Lung (tissue), 12 donors: Measurements from ENCODE around the gene ANKIB1. TPM values are rescaled to one million over a fixed set of nuclear protein-coding genes. Genes with fewer than 3 reads are reported as not detected.

Experiments
- ATAC-seq: fragments of 200-7000 bp; cut with Tn5 transposase; one replicate; pipeline ENCODE4 v1.9.1; 2020; ENCODE audit warnings: moderate number of reproducible peaks; ENCODE audit not compliant: insufficient read depth, low FRiP score
- DNase-seq, 3 donors: peaks; one replicate each; pipeline ENCODE4 v3.0.0-alpha.2; 2013 to 2017
- H3K27ac ChIP-seq, 2 donors: one replicate each; pipeline ENCODE4 v1.5.1; 2013; ENCODE audit warnings: mild to moderate bottlenecking in 2 of 2, moderate library complexity in 2 of 2, control low read depth in 1 of 2, inconsistent platforms in 1 of 2, low read depth in 1 of 2, low read length in 1 of 2
- H3K27me3 ChIP-seq, 3 donors: one replicate each; pipeline ENCODE4 v1.5.1; 2013; ENCODE audit warnings: low read length in 2 of 3; ENCODE audit not compliant: control insufficient read depth in 3 of 3, insufficient read depth in 3 of 3
- H3K36me3 ChIP-seq, 4 donors: one replicate each; pipeline ENCODE4 v1.5.1; 2013; ENCODE audit warnings: low read length in 4 of 4, mild to moderate bottlenecking in 1 of 4, moderate library complexity in 1 of 4; ENCODE audit not compliant: control insufficient read depth in 4 of 4, insufficient read depth in 4 of 4
- H3K4me1 ChIP-seq, 5 donors: one replicate each; pipeline ENCODE4 v1.5.1; 2013; ENCODE audit warnings: low read length in 5 of 5, mild to moderate bottlenecking in 2 of 5, moderate library complexity in 1 of 5; ENCODE audit not compliant: control insufficient read depth in 5 of 5, insufficient read depth in 5 of 5
- H3K4me3 ChIP-seq: one replicate; pipeline ENCODE4 v1.5.1; 2013; ENCODE audit warnings: mild to moderate bottlenecking, control low read depth, moderate library complexity
- H3K9ac ChIP-seq, 2 donors: one replicate each; pipeline ENCODE4 v1.5.1; 2013; ENCODE audit warnings: low read length in 2 of 2, control low read depth in 1 of 2; ENCODE audit not compliant: insufficient read depth in 1 of 2
- H3K9me3 ChIP-seq, 4 donors: one replicate each; pipeline ENCODE4 v1.5.1; 2013; ENCODE audit warnings: low read length in 3 of 4, mild to moderate bottlenecking in 1 of 4, moderate library complexity in 1 of 4; ENCODE audit not compliant: control insufficient read depth in 4 of 4, insufficient read depth in 3 of 4
- WGBS, 2 donors: extraction: QIAGEN DNeasy Blood & Tissue Kit; methylation state at CpG; one replicate each; pipeline ENCODE4 v1.1.7; 2013; 5-methylcytosine and 5-hydroxymethylcytosine counted together
- polyA plus RNA-seq, 2 donors: library from polyadenylated mRNA; stranded (reverse); fragments of 200-250 nt; gene quantifications; one replicate each; pipeline ENCODE4 v1.2.1, GENCODE V29; 2013
- total RNA-seq, 2 donors: library from RNA; depleted of rRNA in 1 of 2; stranded (reverse); fragments of >200 nt in 1 of 2; gene quantifications; one replicate each; pipeline ENCODE4 v1.2.1, GENCODE V29; 2014 to 2021
- TF ChIP-seq, protein P1 (sequence below): IDR thresholded peaks from 2 replicates; pipeline ENCODE4 v1.5.1; 2012; ENCODE audit warnings: mild to moderate bottlenecking; ENCODE audit errors: control extremely low read depth, extremely low read depth
- donor health status: control.
- donor health status: control.
- donor health status: Bipolar disorder and iron deficiency.
- donor health status: healthy.
- donor health status: DM: yes; HTN: yes; CAD: no.

ANKIB1 gene
- total and polyA plus RNA-seq, 4 donors: 9.4 to 47.0 (median 23.7) TPM

DNA sequence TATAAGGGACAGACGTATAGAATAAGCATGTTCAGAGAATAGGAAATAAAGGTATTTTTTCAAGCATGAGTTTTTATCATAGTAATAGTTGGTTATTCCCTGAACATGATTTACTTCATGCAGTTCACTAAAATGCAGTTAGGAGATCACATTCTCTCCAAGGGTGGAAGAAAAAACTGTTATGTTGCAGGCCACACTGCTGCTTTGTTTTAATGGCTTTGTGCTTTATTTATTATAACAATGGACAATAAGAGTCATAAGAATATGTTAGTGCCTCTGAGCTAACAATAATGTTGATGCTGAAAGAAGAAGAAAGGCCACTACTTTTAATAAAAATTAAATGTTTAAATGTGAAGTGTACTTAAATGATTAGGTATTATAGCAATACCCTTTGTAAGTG, 123.0 kb downstream of the ANKIB1 start:
- no peak for ATAC-seq
- DNase-seq: no peak
- TF ChIP-seq, protein P1, sequence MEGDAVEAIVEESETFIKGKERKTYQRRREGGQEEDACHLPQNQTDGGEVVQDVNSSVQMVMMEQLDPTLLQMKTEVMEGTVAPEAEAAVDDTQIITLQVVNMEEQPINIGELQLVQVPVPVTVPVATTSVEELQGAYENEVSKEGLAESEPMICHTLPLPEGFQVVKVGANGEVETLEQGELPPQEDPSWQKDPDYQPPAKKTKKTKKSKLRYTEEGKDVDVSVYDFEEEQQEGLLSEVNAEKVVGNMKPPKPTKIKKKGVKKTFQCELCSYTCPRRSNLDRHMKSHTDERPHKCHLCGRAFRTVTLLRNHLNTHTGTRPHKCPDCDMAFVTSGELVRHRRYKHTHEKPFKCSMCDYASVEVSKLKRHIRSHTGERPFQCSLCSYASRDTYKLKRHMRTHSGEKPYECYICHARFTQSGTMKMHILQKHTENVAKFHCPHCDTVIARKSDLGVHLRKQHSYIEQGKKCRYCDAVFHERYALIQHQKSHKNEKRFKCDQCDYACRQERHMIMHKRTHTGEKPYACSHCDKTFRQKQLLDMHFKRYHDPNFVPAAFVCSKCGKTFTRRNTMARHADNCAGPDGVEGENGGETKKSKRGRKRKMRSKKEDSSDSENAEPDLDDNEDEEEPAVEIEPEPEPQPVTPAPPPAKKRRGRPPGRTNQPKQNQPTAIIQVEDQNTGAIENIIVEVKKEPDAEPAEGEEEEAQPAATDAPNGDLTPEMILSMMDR: no peak
- 92 to 95% methylated on average over 1 of the region's 1 CpG for WGBS, 2 donors
- no peaks in the 10 kb centered on the region for H3K27me3 ChIP-seq
- H3K36me3 ChIP-seq: peaks cover 3 to 8% (median 5%) of the 10 kb centered on the region in 4 donors
- H3K9ac ChIP-seq: no peak overlapping the region
- H3K4me1 ChIP-seq: no peaks in the 10 kb centered on the region
- H3K27ac ChIP-seq: no peak overlapping the region
- no peaks in the 10 kb centered on the region for H3K9me3 ChIP-seq
- no peak overlapping the region for H3K4me3 ChIP-seq

DNA sequence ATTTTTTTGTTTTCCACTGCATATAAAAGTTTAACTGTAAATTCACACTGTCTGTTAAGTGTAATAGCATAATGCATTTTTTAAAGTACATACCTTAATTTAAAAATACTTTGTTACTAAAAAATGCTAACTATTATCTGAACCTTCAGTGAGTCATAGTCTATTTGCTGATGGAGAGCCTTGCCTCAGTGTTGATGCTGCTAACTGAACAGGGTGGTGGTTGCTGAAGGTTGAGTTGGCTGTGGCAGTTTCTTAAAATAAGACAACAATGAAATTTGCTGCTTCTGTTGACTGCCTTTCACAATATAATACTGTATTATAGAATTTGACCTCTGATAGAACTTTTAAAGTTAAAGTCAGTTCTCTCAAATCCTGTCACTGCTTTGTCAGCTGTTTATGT, 129.2 kb downstream of the ANKIB1 start:
- ATAC-seq (no peak), DNase-seq (no peak)
- Histone ChIP-seq H3K4me1 (no peaks in the 10 kb centered on the region), H3K4me3 (no peak overlapping the region), H3K27me3 (no peaks in the 10 kb centered on the region), H3K36me3 (peaks cover 3 to 16% (median 7%) of the 10 kb centered on the region in 4 donors), H3K9me3 (no peaks in the 10 kb centered on the region), H3K9ac (no peak overlapping the region), H3K27ac (no peak overlapping the region)
- TF ChIP-seq, protein P1: no peak

DNA sequence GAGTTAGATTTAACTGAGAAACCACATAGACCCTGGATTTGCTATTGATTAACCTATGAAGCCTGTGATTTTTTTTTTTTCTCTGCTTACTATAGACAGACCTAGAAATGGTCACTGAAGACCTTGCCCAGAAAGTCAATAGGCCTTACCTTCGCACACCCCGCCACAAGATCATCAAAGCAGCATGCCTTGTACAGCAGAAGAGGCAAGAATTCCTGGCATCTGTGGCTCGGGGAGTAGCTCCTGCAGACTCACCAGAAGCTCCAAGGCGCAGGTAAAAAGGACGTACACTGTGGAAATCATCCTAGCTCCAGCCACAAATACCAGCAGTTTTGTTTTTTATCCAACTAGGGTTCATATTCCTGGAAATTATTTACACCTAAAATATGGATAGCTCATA, 145.3 kb downstream of the ANKIB1 start:
- H3K4me3 ChIP-seq: no peak overlapping the region
- H3K9ac ChIP-seq: no peak overlapping the region
- no peaks in the 10 kb centered on the region for H3K9me3 ChIP-seq
- ATAC-seq: no peak
- 91% methylated on average over 5 of the region's 5 CpGs for WGBS, 2 donors
- H3K4me1 ChIP-seq: no peaks in the 10 kb centered on the region
- no peaks in the 10 kb centered on the region for H3K27me3 ChIP-seq
- TF ChIP-seq, protein P1: no peak
- no peak for DNase-seq
- peaks cover 0 to 10% (median 6%) of the 10 kb centered on the region in 4 donors for H3K36me3 ChIP-seq
- no peak overlapping the region for H3K27ac ChIP-seq

DNA sequence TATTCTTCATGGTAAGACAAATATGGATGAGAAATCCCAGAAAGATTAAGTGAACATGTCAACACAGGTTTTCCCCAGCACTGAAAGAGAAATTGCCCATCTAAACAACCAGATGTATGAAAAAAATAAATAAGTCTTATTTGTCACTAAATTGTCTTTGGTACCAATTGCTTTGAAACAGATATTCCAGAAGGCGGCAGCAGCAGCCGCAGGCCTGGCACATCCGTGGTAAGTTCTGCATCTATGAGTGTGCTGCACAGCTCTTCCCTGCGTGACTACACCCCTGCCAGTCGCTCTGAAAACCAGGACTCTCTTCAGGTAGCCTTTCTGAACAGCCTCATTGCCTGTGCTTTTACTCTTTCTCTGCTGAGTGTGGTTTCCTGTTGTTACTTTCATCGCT, 151.8 kb downstream of the ANKIB1 start:
- Histone ChIP-seq H3K9ac (no peak overlapping the region), H3K27me3 (no peaks in the 10 kb centered on the region), H3K27ac (no peak overlapping the region), H3K4me1 (no peaks in the 10 kb centered on the region), H3K9me3 (no peaks in the 10 kb centered on the region), H3K4me3 (no peak overlapping the region), H3K36me3 (peaks cover 8 to 24% (median 18%) of the 10 kb centered on the region in 4 donors)
- no peak for ATAC-seq
- no peak for DNase-seq
- TF ChIP-seq, protein P1: no peak
- 96 to 97% methylated on average over 6 of the region's 6 CpGs for WGBS, 2 donors
